Glomerular visceral epithelial cell (primary cell): Measurements from ENCODE around the gene BCL6.

Experiments
- DNase-seq: peaks from one replicate; pipeline ENCODE4 v3.0.0-alpha.2; 2016; ENCODE audit errors: extremely low spot score

Gene BCL6

DNA sequence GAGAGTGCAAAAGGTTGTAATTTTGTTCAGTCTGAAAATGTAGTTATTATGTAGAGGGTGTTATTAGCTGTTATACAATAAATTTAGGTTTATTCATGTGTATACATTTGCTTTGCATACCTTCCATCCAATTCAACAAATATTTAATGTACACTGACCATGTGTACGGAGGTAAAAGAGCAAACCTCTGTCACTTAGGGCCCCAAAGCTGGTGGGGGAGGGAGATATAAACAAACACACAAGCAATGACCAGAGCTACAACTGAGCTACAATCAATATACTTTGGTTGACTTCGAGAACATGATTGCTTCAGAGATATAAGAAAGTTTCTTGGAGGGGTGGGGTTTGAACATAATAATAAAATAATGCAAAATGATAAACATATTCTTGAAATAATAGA, 17.5 kb upstream of the BCL6 start:
- DNase-seq = no peak

DNA sequence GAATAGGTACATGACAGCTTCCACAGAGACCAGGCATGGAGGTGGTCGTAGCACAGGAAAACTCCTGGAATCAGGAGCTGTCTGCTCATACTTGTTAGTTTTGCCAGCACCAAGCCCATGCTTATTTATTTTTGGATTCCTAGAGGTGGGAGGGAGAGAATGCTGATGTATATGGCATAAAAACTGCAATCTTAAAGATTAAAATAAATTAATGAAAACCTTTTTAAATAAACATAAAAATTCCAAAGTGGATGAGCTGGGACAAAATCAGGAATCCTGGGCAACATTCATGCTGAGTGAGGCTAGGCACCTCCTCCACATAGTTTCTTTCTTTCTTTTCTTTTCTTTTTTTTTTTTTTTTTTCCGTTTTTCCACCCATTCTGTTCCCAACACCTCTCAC, 14.3 kb upstream of the BCL6 start:
- no peak for DNase-seq

DNA sequence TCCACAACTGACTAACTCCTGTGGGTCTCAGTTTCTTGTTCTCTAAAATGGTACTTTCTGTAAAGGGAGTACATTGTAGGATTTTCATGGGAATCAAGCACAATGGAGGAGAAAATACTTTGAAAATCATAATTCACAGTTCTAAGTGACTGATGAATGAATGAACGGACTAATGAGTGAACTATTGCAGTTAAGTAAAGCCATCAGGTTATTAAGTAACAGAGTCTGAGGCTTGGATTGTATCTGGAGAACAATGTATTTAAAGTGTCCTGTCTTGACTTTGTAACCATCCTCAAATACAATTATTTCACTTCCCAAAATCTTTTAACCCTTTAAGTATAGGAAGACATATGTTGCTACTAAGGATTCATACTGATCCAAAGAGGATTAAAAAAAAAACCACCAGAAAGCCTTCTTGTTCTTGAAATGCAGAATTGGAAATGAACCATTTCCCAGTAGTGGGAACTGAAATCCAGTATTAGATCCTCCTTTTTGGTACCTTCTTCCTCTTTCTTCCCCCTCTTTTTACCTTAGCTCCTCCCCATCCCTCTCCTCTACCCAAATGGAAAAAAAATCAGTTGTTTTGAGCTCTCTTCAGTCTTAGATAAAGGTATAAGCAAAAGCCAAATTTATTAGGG, 13.2 kb upstream of the BCL6 start:
- no peak for DNase-seq

DNA sequence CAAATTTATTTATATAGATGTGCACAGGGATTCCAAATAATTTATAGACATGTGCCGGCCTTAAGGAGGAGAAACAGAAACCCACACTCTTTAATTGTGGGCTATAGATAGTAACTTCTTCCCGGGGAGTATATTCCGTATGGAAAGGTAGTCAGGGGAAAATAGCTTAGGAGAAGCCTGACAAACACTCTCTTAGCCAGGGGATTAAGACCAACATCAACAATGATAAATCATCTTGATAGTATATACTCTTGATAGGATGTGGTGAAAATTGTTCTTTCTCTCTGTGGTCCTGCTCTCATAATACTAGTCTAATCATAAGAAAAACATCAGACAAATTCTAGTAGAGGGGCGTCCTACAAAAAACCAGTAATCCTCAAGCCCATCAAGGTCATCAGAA, 8.2 kb upstream of the BCL6 start:
- no peak for DNase-seq

DNA sequence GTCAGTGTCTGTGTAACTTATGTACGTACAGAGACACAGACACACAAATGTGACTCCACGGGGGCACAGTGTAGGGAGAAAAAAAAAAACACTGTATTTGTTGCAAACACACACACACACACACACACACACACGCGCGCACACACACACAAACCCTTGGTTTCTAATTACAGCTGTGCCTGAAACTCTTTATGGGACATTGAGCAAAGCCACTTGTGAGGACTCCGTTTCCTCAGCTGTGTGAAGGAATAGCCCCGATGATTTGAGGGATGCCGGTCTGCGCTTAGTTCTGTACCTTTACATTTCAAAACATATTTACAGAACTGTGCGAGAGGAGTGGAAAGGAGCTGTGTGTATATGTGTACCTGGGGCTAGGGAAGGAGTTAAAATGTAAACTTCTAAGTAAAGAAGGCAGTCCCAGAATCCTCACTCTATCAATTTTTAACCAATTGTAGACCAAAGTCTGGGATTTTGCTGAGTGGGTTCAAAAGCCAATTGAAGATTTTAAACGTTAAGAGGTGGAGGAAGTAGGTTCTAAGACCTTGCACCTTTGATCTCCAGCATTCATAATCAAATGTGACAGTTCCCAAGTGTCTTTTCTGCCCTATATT, 5.3 kb upstream of the BCL6 start:
- peak; percentile 17 for DNase-seq

DNA sequence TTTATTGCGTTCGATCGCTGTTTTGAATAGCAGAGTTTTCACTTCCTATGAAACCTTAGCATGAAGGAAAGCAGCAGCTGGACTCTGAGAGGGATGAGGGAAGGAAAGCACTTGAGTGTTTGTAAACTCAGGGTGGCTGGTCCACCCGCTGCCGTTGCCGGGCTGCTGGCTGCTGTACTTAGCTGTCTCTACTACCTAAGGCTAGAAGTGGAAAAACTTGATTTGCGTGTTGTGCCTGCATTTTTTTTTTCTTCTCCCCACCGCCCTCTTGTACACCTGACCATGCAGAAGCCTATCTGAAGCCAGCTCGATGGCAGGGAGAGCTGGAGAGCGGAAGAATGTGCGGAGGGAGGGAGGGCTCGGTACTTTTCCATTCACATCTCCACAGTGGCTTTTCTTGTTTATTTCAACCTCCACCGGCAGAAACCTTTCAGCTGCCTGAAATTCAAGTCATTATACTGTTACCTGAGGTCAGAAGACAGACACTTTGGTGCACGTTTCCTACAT, 4.8 kb upstream of the BCL6 start:
- DNase-seq = peak; percentile 34

DNA sequence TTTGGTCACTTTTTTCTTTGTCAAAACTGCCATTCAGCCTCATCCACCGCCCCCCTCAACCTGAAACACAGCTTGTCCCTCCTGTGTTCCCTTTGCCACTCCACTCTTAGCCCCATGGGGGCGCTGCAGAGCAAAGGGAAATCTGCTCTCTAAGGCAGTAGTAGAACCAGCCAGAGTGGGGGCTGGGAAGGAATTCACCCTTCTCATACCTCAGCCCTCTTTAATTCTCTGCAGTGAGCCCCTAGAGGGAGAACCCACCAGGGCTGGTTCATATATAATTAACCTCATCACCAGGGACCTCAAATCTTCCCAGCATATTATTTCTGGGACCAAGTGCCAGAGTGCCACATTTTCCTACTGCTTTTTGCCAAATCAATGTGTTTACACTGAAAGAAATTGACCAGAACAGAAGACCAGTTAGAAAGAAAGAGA, 2.8 kb upstream of the BCL6 start:
- DNase-seq = peak; percentile 77

DNA sequence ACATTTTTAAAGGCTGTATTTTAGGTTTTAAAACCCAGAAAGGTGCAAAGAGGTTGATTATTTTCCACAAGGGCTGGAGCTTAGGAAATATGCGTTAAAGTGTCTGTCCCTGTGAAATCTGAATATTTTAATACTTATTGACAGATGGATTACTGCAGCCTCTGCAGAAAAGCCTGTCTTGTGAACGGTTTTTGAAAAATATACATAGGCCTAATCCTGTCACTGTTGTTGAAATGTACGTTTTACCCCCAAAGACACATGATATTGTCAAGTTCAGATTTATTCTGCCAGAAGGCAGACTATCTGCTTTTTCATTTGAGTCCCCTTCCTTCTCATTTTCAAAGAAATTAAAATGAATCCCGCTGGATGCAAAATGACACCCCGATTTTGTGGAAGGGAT, 2.2 kb upstream of the BCL6 start:
- no peak for DNase-seq

DNA sequence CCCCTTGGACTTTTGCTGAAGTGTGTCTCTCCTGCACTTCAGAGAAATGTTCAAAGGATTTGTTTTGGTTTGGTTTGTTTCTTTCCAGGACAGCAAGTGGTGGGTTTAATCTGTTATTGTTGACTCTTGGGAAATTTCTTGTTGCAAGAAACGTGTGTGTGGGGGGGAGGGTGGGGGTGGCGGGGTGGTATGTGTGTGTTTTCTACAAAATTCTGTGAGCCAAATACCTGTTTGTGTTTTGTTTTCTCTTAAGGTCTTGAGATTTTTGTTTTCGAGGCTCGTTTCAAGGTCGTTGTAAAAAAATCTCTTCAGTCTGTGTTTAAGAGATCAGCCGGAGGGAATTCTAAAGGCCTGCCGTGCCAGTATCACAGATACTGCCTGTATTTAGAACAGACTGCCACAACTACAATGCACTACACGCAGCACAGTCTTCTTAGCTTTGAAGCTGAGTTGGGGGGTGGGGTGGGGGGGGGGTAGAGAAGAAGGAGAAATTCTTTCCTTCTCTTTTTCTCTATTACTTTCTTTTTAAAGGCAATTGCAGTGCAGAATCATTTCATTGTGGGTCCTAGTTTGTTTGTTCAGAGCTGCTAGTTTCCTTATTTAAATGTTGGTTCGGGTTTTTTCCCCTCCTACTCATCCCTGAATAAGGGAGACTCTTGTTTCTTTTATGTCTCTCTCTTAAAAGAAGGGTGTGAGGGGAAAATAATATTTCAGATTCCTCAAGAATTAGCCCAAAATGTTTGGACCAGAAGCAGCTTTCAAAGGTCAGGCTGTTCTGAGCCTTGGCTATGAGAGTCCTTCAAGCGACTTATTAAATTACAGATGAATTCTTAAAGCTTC, 1.4 kb upstream of the BCL6 start:
- peak; percentile 10 for DNase-seq

DNA sequence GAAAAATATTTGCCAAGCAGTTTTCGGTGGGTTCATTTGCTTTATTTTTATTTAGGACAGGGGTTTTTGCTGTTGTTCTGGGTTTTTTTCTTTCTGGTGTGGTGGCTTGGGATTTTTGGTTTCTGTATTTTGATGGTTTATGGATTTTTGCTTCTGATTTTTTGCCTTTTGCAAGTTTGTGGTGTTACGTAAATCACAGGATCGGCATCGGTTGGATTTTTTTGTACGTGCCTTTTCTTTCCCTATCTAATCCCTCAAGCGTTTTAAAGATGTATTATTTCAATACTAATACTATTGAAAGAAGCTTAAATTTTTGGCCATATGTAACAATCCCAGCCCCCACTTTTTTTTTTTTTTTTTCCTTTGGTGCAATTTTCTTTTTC, 782 bp upstream of the BCL6 start:
- DNase-seq = no peak

DNA sequence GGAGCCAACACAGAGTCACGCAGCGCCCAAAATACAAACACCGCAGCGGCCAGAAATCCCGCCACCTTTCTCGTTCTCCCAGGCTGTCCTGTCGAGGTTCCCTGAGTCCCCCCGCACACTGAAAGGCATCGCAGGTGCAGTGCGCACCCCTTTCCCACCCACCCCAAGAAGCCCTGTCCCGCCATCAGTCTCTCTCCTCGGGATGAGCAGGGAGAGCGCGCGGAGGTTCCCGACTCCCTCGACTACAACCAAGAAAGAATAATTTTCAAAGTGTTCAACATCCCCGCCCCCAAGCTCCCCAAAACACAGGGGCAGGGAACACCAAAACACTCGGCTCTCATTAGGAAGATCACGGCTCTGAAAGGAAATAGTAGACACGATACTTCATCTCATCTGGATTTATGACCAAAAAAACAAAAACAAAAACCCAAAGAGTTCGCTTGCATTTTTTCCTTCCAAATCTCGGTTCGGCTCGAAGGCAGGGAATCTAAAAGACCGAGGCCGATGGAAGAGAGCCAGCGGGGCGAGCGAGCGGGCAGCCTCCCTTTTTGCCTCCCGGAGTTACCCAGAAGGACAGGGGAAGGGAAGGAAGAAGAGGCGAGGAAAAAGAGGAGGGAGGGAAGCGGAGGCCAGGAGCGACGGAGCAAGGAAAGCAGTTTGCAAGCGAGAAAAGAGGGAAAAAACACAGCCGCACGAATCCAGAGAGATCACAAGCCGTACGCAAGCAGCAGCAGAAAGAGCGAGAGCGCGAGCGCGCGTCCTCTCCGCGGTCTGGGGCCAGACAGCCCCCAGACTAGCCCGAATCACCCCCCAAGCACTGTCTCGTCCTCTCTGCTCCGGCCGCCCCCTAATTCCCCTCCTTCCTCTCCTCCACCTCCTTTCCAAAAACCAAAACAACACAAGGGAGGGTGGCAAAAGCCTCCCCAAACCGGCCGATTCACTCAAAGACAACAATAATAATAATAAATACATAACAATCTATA, 808 bp downstream of the BCL6 start:
- DNase-seq = peak; percentile 52

DNA sequence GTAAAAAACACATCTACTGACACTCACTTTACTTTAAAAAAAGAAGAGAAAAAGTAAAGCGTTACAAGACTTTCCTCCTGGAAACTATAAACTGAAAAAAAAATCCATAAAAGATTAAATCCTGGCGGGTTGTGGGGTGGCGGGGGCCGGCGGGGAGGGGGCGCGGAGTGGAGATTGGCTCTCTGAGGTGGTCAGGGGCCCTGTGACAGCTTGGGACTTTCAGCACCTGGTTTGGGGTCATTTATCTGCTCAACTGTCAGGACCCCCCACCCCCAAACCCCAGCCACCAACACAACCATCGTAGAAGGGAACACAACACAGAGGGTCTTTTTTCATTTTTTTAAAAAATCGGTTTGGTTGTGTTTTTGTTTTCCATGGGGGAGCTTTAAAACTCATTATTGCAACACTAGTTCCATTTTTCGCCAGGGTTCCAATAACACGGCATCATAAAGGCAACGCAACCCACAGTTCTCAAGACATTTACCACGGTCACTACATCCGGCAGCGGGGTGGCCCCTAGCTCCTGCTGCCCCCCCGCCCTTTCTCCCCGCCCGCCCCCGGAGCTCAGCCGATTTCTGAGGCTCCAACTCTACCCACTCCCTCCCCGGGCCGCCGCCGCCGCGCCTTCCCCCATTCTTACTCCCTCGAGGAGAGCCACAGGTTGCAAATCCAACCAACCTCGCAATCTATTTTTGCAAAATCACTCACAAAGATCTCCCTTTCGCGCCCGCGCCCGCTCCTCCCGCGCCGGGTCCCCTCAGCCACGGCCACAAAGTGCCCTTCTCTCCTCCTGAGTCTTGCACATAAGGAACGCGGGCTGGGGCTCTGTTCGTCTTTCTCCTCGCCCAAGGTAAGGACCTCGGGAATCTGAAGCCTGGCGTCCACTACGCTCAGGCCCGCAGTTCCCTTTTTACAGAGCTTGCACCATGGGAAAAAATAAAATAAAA, 1.8 kb downstream of the BCL6 start:
- peak; percentile 51 for DNase-seq

DNA sequence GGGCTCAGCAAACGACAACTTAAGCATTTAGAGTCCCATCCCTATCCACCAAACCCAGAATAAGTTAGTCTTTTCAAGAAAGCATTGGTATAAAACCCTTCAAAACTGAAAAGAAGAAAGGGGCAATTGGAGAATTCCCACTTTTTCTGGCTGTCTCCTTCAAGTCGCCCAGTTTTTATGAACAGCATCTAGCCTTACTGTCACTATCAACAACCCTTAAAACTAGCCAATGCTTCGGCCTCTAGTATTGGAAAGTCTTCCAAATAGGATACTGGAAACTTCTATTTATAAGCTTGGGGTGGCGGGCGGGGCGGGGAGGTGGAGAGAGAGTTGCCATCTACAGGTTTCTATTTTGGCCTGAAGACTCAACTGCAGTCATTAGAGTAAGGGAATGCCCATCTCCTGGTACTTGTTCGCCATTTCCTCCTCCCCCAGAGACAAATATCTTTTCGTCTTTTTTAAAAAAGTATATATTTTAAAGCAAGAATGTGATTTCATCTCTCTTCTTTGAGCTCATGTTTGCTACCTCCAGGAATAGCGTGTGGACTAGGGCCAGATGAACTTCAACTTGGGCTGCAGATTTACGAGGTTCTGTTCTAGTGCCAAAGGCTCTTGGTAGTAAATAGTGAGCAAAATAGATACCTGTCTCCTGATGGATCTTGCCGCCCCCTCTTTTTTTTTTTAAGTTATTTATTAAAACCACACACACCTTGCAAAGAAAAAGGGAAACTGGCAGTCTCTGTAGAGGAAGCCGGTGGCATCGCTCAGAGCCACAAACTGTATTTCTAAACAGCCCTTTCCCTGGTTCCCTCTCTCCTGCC, 2.7 kb downstream of the BCL6 start:
- no peak for DNase-seq

DNA sequence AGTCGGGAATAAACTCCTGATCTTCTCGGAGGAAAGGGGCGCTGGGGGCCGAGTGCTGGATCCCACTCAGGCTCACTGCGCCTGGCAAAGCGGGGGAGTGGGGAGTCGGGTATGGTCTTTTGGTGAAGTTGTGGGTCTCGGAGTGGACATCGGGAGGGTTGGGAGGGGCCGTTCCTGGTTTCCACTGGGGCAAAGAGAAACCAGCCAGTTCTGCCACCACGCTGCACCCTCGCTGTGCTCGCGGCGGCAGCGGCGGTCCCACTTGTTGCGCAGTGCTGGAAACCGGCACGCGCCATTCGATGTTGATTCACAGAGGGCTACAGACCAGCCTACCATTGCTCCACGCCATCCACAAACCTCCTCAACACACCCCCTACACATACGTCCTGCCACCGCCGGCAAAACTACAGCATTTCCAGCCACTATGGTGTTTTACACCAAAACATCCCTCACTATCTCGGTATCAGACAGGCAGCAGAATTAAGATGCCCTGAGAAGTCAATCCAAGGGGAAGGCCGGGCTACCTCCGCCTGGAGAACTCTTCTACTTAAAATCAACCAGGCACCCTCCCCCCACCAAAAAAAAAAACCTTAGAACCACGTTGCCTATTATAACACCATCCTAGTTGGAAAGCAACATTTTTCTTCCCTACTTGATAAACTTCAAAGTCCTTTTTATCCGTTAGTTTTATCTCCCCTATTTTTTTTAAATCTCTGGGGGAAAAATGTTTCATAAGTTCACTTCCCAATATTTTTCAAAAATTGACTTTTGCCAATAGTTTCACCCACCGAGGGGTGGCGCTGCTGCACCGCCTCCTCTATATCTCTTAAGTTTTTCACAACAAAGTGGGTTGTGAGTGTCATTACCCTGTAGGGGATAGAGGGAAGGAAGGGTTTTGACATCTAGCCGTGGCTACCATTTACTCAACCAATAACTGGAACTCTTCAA, 3.6 kb downstream of the BCL6 start:
- peak; percentile 75 for DNase-seq

DNA sequence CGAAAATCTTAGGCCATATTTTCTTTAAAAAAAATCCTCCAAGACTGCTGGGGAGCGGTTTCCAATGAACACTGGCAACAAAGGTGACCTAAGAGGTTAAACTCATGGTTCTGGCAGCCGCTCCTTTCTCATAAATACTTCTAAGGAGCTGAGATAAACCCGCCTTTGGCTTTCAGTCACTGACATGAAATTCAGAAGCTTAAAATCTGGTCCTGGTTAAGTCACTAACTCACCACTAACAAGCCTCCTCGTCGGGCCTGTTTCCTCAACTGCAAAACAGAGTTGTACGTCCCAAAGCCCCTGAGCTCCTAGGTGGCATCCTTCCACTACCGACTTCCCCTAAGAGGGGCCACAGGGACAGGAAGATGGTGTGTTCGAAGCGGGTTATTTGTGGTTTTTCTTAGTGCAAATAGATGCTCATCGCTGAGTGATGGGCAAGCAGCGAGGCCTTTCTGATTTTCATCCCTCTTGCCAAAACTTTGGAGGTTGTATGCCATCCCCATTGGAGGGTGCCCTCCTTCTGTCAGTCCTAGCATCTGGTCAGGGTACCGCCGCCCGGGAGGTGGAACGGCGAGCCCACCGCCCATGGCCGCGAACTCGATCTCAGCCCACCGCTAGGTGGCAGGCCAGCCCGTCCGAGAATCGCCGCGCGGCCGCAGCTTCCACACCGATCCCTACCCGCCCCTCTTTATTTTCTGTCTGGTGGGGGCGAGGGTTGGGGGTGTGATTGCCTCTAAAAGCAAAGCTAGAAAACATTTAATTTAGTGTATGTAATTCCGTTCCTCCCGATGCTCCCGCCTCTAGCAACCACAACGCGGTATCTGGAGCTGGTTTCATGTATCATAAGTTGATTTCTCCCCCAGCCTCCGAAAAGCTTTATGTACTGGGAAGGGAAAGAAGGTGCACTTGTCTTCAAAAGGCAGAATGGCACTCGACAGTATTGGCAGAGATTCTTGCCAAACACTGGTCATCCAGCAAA, 4.6 kb downstream of the BCL6 start:
- peak; percentile 47 for DNase-seq

DNA sequence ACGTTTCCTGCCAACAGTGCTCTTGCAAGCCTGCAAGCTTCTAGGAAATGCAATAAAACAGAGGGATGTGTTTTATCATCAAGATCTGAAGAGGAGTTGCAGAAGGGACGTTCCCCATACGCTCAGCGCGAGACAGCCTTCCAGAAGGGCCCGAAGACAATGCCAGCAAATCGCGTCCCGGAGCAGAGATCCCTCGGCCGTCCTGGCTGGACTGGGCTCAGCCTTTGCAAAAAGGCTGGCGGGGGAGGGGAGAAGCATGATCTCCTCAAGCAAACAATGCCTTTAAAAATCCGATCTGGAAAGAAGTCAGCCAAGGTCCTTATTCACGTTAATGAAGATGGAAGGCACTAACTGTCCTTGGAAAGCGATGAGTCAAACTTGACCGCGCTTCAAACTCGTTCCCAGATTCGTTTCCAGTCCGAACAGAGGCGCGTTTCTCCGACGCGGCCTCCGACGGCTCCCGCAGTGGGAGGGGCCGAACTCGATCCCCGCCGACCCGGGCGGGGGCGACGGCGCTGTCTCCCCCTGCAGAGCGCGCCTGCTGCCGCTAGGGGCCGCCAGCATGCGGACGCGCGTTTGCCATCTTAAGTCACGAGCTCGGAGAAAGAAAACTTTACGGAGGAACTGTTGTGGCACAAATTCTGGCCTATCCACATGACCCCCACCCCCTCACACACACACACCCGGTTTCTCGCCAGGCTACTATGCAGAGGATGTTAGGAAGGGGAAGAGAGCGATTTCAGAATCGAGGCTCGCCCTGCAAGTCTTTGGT, 5.5 kb downstream of the BCL6 start:
- peak; percentile 82 for DNase-seq
